Measurements from ENCODE around the gene ASCL5.
A peak's percentile ranks its signal among the peaks of the same experiment; 100 is the strongest.

The ASCL5 gene

GRCh38 chr1:201085902-201086735, 40.9 kb downstream of the ASCL5 start:
- H3F3A ChIP-seq (ENCODE audit: low read depth) = no peaks in the 10 kb centered on the region
- peak; percentile 82 for TF ChIP-seq CTCF (conservative IDR thresholded peaks at IDR 0.05; ENCODE audit: low read length)
- no peak for TF ChIP-seq EZH2phosphoT487 (IDR thresholded peaks at IDR 0.05; ENCODE audit: borderline replicate concordance)
- no peaks in the 10 kb centered on the region for H3K9me2 ChIP-seq (replicated peaks; ENCODE audit: low read depth, low read length)
- no peak overlapping the region for H2AFZ ChIP-seq (ENCODE audit: low read length)
- H3K36me3 ChIP-seq (ENCODE audit: insufficient read depth, low read length) = no peaks in the 10 kb centered on the region
- no peak overlapping the region for H3K4me3 ChIP-seq (ENCODE audit: low read length, poor library complexity, severe bottlenecking)
- H3K9me3 ChIP-seq (ENCODE audit: insufficient read depth, low read depth, low read length) = no peaks in the 10 kb centered on the region
- no peaks in the 10 kb centered on the region for H3K79me2 ChIP-seq (ENCODE audit: insufficient read depth, low read length)
- H4K20me1 ChIP-seq (ENCODE audit: insufficient read depth, low read length, poor library complexity, severe bottlenecking) = no peaks in the 10 kb centered on the region
- H3K27me3 ChIP-seq (ENCODE audit: insufficient read depth, low read length, poor library complexity, severe bottlenecking) = no peaks in the 10 kb centered on the region
- no peak overlapping the region for H3K9ac ChIP-seq (ENCODE audit: low read depth, low read length, poor library complexity, severe bottlenecking)
- no peak overlapping the region for H3K4me2 ChIP-seq (ENCODE audit: low read depth, low read length, poor library complexity, severe bottlenecking)
- no peaks in the 10 kb centered on the region for H3K4me1 ChIP-seq (ENCODE audit: insufficient read depth, low read length, poor library complexity, severe bottlenecking)

- H3K79me2 ChIP-seq (ENCODE audit: insufficient read depth, low read length) = no peaks in the 10 kb centered on the region
- H2AFZ ChIP-seq (ENCODE audit: low read length) = no peak overlapping the region
- no peak overlapping the region for H3K4me3 ChIP-seq (ENCODE audit: low read length, poor library complexity, severe bottlenecking)
- H3K36me3 ChIP-seq (ENCODE audit: insufficient read depth, low read length) = no peaks in the 10 kb centered on the region
- H3K9me3 ChIP-seq (ENCODE audit: insufficient read depth, low read depth, low read length) = no peaks in the 10 kb centered on the region
- H3F3A ChIP-seq (ENCODE audit: low read depth) = no peaks in the 10 kb centered on the region
- H3K9ac ChIP-seq (ENCODE audit: low read depth, low read length, poor library complexity, severe bottlenecking) = no peak overlapping the region
- H3K9me2 ChIP-seq (replicated peaks; ENCODE audit: low read depth, low read length) = no peaks in the 10 kb centered on the region
- no peaks in the 10 kb centered on the region for H3K4me1 ChIP-seq (ENCODE audit: insufficient read depth, low read length, poor library complexity, severe bottlenecking)
- no peaks in the 10 kb centered on the region for H4K20me1 ChIP-seq (ENCODE audit: insufficient read depth, low read length, poor library complexity, severe bottlenecking)
- H3K27me3 ChIP-seq (ENCODE audit: insufficient read depth, low read length, poor library complexity, severe bottlenecking) = no peaks in the 10 kb centered on the region
- TF ChIP-seq CTCF (conservative IDR thresholded peaks at IDR 0.05; ENCODE audit: low read length) (no peak), EZH2phosphoT487 (IDR thresholded peaks at IDR 0.05; ENCODE audit: borderline replicate concordance) (no peak)
- no peak overlapping the region for H3K4me2 ChIP-seq (ENCODE audit: low read depth, low read length, poor library complexity, severe bottlenecking)
These were observed 42.7 kb downstream of the ASCL5 start for GRCh38 chr1:201084295-201084694.

GRCh38 chr1:201083741-201084140, 43.2 kb downstream of the ASCL5 start:
- H3K4me3 ChIP-seq (ENCODE audit: low read length, poor library complexity, severe bottlenecking) = no peak overlapping the region
- no peak for TF ChIP-seq EZH2phosphoT487 (IDR thresholded peaks at IDR 0.05; ENCODE audit: borderline replicate concordance)
- no peak for TF ChIP-seq CTCF (conservative IDR thresholded peaks at IDR 0.05; ENCODE audit: low read length)

More at GRCh38 chr1:201083741-201084140, 43.2 kb downstream of the ASCL5 start:
- Histone ChIP-seq H3K4me1 (ENCODE audit: insufficient read depth, low read length, poor library complexity, severe bottlenecking) (no peaks in the 10 kb centered on the region), H3F3A (ENCODE audit: low read depth) (no peaks in the 10 kb centered on the region), H3K9me3 (ENCODE audit: insufficient read depth, low read depth, low read length) (no peaks in the 10 kb centered on the region), H3K4me2 (ENCODE audit: low read depth, low read length, poor library complexity, severe bottlenecking) (no peak overlapping the region), H3K79me2 (ENCODE audit: insufficient read depth, low read length) (no peaks in the 10 kb centered on the region), H3K36me3 (ENCODE audit: insufficient read depth, low read length) (no peaks in the 10 kb centered on the region), H3K9me2 (replicated peaks; ENCODE audit: low read depth, low read length) (no peaks in the 10 kb centered on the region), H3K27me3 (ENCODE audit: insufficient read depth, low read length, poor library complexity, severe bottlenecking) (no peaks in the 10 kb centered on the region), H4K20me1 (ENCODE audit: insufficient read depth, low read length, poor library complexity, severe bottlenecking) (no peaks in the 10 kb centered on the region), H3K9ac (ENCODE audit: low read depth, low read length, poor library complexity, severe bottlenecking) (no peak overlapping the region), H2AFZ (ENCODE audit: low read length) (no peak overlapping the region)

Measured in Loucy (cell line).